HUES48 (cell line): ENCODE results near the gene ROR1.
A peak's percentile ranks its signal among the peaks of the same experiment; 100 is the strongest.
"Not testable (repeated sequence)": the region's sequence is repeated elsewhere in the genome, so short reads cannot be mapped to it uniquely, and the experiment has no call there.

Source experiments
- H3K27ac ChIP-seq: one replicate; pipeline ENCODE4 v1.7.0; 2013; ENCODE audit warnings: low read depth, low read length, inconsistent platforms
- H3K27me3 ChIP-seq: 2 replicates; pipeline ENCODE4 v1.6.1; 2013; ENCODE audit warnings: mild to moderate bottlenecking, low read length; ENCODE audit not compliant: control insufficient read depth, insufficient read depth
- H3K36me3 ChIP-seq: 2 replicates; pipeline ENCODE4 v1.6.1; 2013; ENCODE audit warnings: low read length; ENCODE audit not compliant: control insufficient read depth, insufficient read depth
- H3K4me1 ChIP-seq: 2 replicates; pipeline ENCODE4 v1.6.1; 2013; ENCODE audit warnings: mild to moderate bottlenecking, low read length; ENCODE audit not compliant: control insufficient read depth, insufficient read depth
- H3K4me3 ChIP-seq: 2 replicates; pipeline ENCODE4 v1.5.1; 2013; ENCODE audit warnings: mild to moderate bottlenecking, low read depth, low read length
- H3K9ac ChIP-seq: 2 replicates; pipeline ENCODE4 v1.6.1; 2013; ENCODE audit warnings: mild to moderate bottlenecking, low read depth, low read length, moderate library complexity
- H3K9me3 ChIP-seq: 2 replicates; pipeline ENCODE4 v1.6.1; 2013; ENCODE audit warnings: low read length; ENCODE audit not compliant: control insufficient read depth, insufficient read depth

The ROR1 gene

GRCh38 chr1:63779338-63780211, 5.8 kb downstream of the ROR1 start:
- Histone ChIP-seq H3K4me3 (peak overlapping the region; percentile 14; the same call in 1 of the 2 replicates), H3K9me3 (no peaks in the 10 kb centered on the region), H3K27me3 (no peaks in the 10 kb centered on the region), H3K27ac (peak overlapping the region; percentile 72), H3K4me1 (peaks cover 91% of the 10 kb centered on the region), H3K36me3 (no peaks in the 10 kb centered on the region), H3K9ac (no peak overlapping the region)

GRCh38 chr1:63780565-63780964, 6.7 kb downstream of the ROR1 start:
- Histone ChIP-seq H3K9ac (0 out of 2 replicates have a peak overlapping the region, but pooled peaks have one; percentile 8), H3K27ac (peak overlapping the region; percentile 72), H3K9me3 (no peaks in the 10 kb centered on the region), H3K4me1 (peaks cover 95% of the 10 kb centered on the region), H3K4me3 (peak overlapping the region; percentile 28; the same call in 1 of the 2 replicates), H3K27me3 (no peaks in the 10 kb centered on the region), H3K36me3 (no peaks in the 10 kb centered on the region)

GRCh38 chr1:63782982-63783381, 9.2 kb downstream of the ROR1 start:
- no peaks in the 10 kb centered on the region for H3K9me3 ChIP-seq
- peak overlapping the region; percentile 20; the same call in 1 of the 2 replicates for H3K4me3 ChIP-seq
- H3K36me3 ChIP-seq, result no peaks in the 10 kb centered on the region
- H3K27me3 ChIP-seq, result no peaks in the 10 kb centered on the region
- H3K27ac ChIP-seq, result peak overlapping the region; percentile 92
- peaks cover 91% of the 10 kb centered on the region for H3K4me1 ChIP-seq
- no peak overlapping the region for H3K9ac ChIP-seq

GRCh38 chr1:63784083-63784482, 10.3 kb downstream of the ROR1 start:
- Histone ChIP-seq H3K9ac (no peak overlapping the region), H3K9me3 (no peaks in the 10 kb centered on the region), H3K27me3 (no peaks in the 10 kb centered on the region), H3K4me1 (peaks cover 90% of the 10 kb centered on the region), H3K36me3 (no peaks in the 10 kb centered on the region), H3K4me3 (no peak overlapping the region), H3K27ac (peak overlapping the region; percentile 92)

- H3K9me3 ChIP-seq, result no peaks in the 10 kb centered on the region
- peak overlapping the region; percentile 92 for H3K27ac ChIP-seq
- no peaks in the 10 kb centered on the region for H3K27me3 ChIP-seq
- no peaks in the 10 kb centered on the region for H3K36me3 ChIP-seq
- H3K4me1 ChIP-seq, result peaks cover 90% of the 10 kb centered on the region
- H3K4me3 ChIP-seq, result no peak overlapping the region
- no peak overlapping the region for H3K9ac ChIP-seq
These were observed 10.9 kb downstream of the ROR1 start for GRCh38 chr1:63784489-63785390.

- H3K36me3 ChIP-seq, H3K27me3 ChIP-seq, H3K9me3 ChIP-seq, H3K4me3 ChIP-seq, H3K9ac ChIP-seq, H3K27ac ChIP-seq: not testable (repeated sequence)
- peaks cover 90% of the 10 kb centered on the region for H3K4me1 ChIP-seq
These were observed 13.5 kb downstream of the ROR1 start for GRCh38 chr1:63787270-63787669.

GRCh38 chr1:63787875-63788274, 14.1 kb downstream of the ROR1 start:
- Histone ChIP-seq H3K27me3 (no peaks in the 10 kb centered on the region), H3K4me3 (no peak overlapping the region), H3K36me3 (no peaks in the 10 kb centered on the region), H3K9me3 (no peaks in the 10 kb centered on the region), H3K27ac (peak overlapping the region; percentile 16), H3K9ac (no peak overlapping the region), H3K4me1 (peaks cover 90% of the 10 kb centered on the region)

GRCh38 chr1:63789856-63790605, 16.2 kb downstream of the ROR1 start:
- peaks cover 89% of the 10 kb centered on the region for H3K4me1 ChIP-seq
- H3K27me3 ChIP-seq, result no peaks in the 10 kb centered on the region
- no peaks in the 10 kb centered on the region for H3K9me3 ChIP-seq
- peaks cover 3% of the 10 kb centered on the region; the same call in 1 of the 2 replicates for H3K36me3 ChIP-seq
- H3K27ac ChIP-seq, result peak overlapping the region; percentile 83
- no peak overlapping the region for H3K9ac ChIP-seq
- peak overlapping the region; percentile 18; the same call in 1 of the 2 replicates for H3K4me3 ChIP-seq

GRCh38 chr1:63790989-63791388, 17.2 kb downstream of the ROR1 start:
- no peak overlapping the region for H3K9ac ChIP-seq
- H3K4me3 ChIP-seq, result no peak overlapping the region
- no peaks in the 10 kb centered on the region for H3K27me3 ChIP-seq
- H3K9me3 ChIP-seq, result no peaks in the 10 kb centered on the region
- peaks cover 3% of the 10 kb centered on the region; the same call in 1 of the 2 replicates for H3K36me3 ChIP-seq
- H3K4me1 ChIP-seq, result peaks cover 93% of the 10 kb centered on the region
- H3K27ac ChIP-seq, result peak overlapping the region; percentile 83

- no peak overlapping the region for H3K27ac ChIP-seq
- H3K27me3 ChIP-seq, result no peaks in the 10 kb centered on the region
- no peak overlapping the region for H3K9ac ChIP-seq
- no peak overlapping the region for H3K4me3 ChIP-seq
- H3K4me1 ChIP-seq, result peaks cover 96% of the 10 kb centered on the region
- H3K36me3 ChIP-seq, result peaks cover 3% of the 10 kb centered on the region; the same call in 1 of the 2 replicates
- H3K9me3 ChIP-seq, result no peaks in the 10 kb centered on the region
These were observed 18.3 kb downstream of the ROR1 start for GRCh38 chr1:63792152-63792551.
